Thyroid gland (tissue), 4 donors: Measurements from ENCODE around the gene MARCKS.

Experiments
- CTCF ChIP-seq, 6 experiments: fragments of 200-600 bp in 3 of 6; fragments of 450-650 bp in 3 of 6; sonication (generic) in 3 of 6; IDR thresholded peaks; one replicate each; pipeline ENCODE4 v1.5.1; 2016 to 2019; ENCODE audit warnings: antibody characterized with exemption in 6 of 6, mild to moderate bottlenecking in 2 of 6, inconsistent platforms in 1 of 6, moderate library complexity in 1 of 6
- POLR2A ChIP-seq, 2 donors: fragments of 450-650 bp; IDR thresholded peaks; one replicate each; pipeline ENCODE4 v1.6.1; 2017; ENCODE audit warnings: antibody characterized with exemption in 2 of 2, mild to moderate bottlenecking in 2 of 2, moderate library complexity in 1 of 2

- TF ChIP-seq CTCF (IDR thresholded peaks at IDR 0.05): no peak
- TF ChIP-seq POLR2A (IDR thresholded peaks at IDR 0.05): no peak
These were observed 14.8 kb downstream of the MARCKS start for GRCh38 chr6:113871975-113872374.
